ENCODE measurements around the gene SLC13A4.

GRCh38 chr7:135743907-135744731, 16.1 kb upstream of the SLC13A4 start:
- TF ChIP-seq FLYWCH1 (CRISPR knock-in tag; IDR thresholded peaks at IDR 0.05): no peak
- TF ChIP-seq, protein P1, sequence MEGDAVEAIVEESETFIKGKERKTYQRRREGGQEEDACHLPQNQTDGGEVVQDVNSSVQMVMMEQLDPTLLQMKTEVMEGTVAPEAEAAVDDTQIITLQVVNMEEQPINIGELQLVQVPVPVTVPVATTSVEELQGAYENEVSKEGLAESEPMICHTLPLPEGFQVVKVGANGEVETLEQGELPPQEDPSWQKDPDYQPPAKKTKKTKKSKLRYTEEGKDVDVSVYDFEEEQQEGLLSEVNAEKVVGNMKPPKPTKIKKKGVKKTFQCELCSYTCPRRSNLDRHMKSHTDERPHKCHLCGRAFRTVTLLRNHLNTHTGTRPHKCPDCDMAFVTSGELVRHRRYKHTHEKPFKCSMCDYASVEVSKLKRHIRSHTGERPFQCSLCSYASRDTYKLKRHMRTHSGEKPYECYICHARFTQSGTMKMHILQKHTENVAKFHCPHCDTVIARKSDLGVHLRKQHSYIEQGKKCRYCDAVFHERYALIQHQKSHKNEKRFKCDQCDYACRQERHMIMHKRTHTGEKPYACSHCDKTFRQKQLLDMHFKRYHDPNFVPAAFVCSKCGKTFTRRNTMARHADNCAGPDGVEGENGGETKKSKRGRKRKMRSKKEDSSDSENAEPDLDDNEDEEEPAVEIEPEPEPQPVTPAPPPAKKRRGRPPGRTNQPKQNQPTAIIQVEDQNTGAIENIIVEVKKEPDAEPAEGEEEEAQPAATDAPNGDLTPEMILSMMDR (CRISPR knock-in tag; IDR thresholded peaks at IDR 0.05): no peak

Measured in HepG2 (cell line).